Smooth muscle cell (in vitro differentiated cells): ENCODE measurements around the gene BLOC1S5. TPM values are rescaled to one million over a fixed set of nuclear protein-coding genes. Genes with fewer than 3 reads are reported as not detected.

Experiments used
- DNase-seq: peaks from one replicate; lab custom pipeline; 2025; ENCODE audit not compliant: unreplicated experiment; lab: John Stamatoyannopoulos, UW
- H2AFZ ChIP-seq: fragments of 200-600 bp; sonication (generic); 2 replicates; pipeline ENCODE4 v1.6.0; 2016; ENCODE audit warnings: antibody characterized with exemption, low read depth, mild to moderate bottlenecking
- H3F3A ChIP-seq: fragments of 200-600 bp; sonication (generic); 2 replicates; pipeline ENCODE4 v1.6.0; 2017; ENCODE audit warnings: antibody characterized with exemption, low read depth
- H3K27ac ChIP-seq: fragments of 200-600 bp; sonication (generic); 2 replicates; pipeline ENCODE4 v1.5.1; 2016; ENCODE audit warnings: low read depth, mild to moderate bottlenecking
- H3K27me3 ChIP-seq: fragments of 200-600 bp; sonication (generic); 2 replicates; pipeline ENCODE4 v1.6.1; 2016; ENCODE audit warnings: low read depth, mild to moderate bottlenecking
- H3K36me3 ChIP-seq: fragments of 200-600 bp; sonication (generic); 2 replicates; pipeline ENCODE4 v1.5.1; 2016; ENCODE audit warnings: low read depth
- H3K4me1 ChIP-seq: fragments of 200-600 bp; sonication (generic); 2 replicates; pipeline ENCODE4 v1.5.1; 2016; ENCODE audit warnings: low read depth
- H3K4me2 ChIP-seq: fragments of 200-600 bp; sonication (generic); 2 replicates; pipeline ENCODE4 v1.6.0; 2016; ENCODE audit warnings: mild to moderate bottlenecking
- H3K4me3 ChIP-seq: fragments of 200-600 bp; sonication (generic); 2 replicates; pipeline ENCODE4 v1.5.1; 2016; ENCODE audit warnings: mild to moderate bottlenecking
- H3K79me2 ChIP-seq: fragments of 200-600 bp; sonication (generic); 2 replicates; pipeline ENCODE4 v1.6.0; 2016; ENCODE audit warnings: low read depth, mild to moderate bottlenecking
- H3K9ac ChIP-seq: fragments of 200-600 bp; sonication (generic); 2 replicates; pipeline ENCODE4 v1.6.0; 2016; ENCODE audit warnings: low read depth
- H3K9me3 ChIP-seq: fragments of 200-600 bp; sonication (generic); replicated peaks from 2 replicates; pipeline ENCODE4 v1.5.1; 2016; ENCODE audit warnings: low read depth
- H4K20me1 ChIP-seq: fragments of 200-600 bp; sonication (generic); 2 replicates; pipeline ENCODE4 v1.6.0; 2016; ENCODE audit warnings: low read depth
- CTCF ChIP-seq: fragments of 200-600 bp; sonication (generic); IDR thresholded peaks from 2 replicates; pipeline ENCODE4 v1.5.1; 2017; ENCODE audit warnings: borderline replicate concordance, mild to moderate bottlenecking, antibody characterized with exemption; ENCODE audit not compliant: insufficient read depth, poor library complexity, severe bottlenecking
- WGBS: methylation state at CpG from one replicate; pipeline ENCODE4 v1.1.7; 2016; ENCODE audit warnings: low lambda C conversion rate; 5-methylcytosine and 5-hydroxymethylcytosine counted together
- polyA plus RNA-seq: library from polyadenylated mRNA; unstranded; fragments of >200 nt; fragmentation: Nextera tagmentation; extraction: Ambion mirVana; gene quantifications from 2 replicates; pipeline ENCODE4 v1.2.1, GENCODE V29; 2016
- total RNA-seq: library from RNA; depleted of rRNA; stranded (reverse); fragments of >200 nt; gene quantifications from 2 replicates; pipeline ENCODE4 v1.2.3, GENCODE V29; 2014

Gene BLOC1S5
- total and polyA plus RNA-seq, 2 experiments from 2014 or later = 10.7 to 13.7 TPM

GRCh38 chr6:8110117-8110721, 46.0 kb upstream of the BLOC1S5 start:
- Histone ChIP-seq H3K9ac (no peak overlapping the region), H3F3A (no peaks in the 10 kb centered on the region), H3K4me2 (no peak overlapping the region), H2AFZ (no peak overlapping the region), H3K79me2 (no peaks in the 10 kb centered on the region), H4K20me1 (no peaks in the 10 kb centered on the region), H3K4me1 (no peaks in the 10 kb centered on the region), H3K36me3 (no peaks in the 10 kb centered on the region), H3K9me3 (no peaks in the 10 kb centered on the region), H3K4me3 (no peak overlapping the region), H3K27me3 (no peaks in the 10 kb centered on the region), H3K27ac (no peak overlapping the region)
- 85% methylated on average over 4 of the region's 4 CpGs for whole genome bisulfite sequencing
- no peak for TF ChIP-seq CTCF
- DNase-seq = no peak

GRCh38 chr6:8108759-8109539, 44.8 kb upstream of the BLOC1S5 start:
- no peak overlapping the region for H3K4me3 ChIP-seq
- no peaks in the 10 kb centered on the region for H3K4me1 ChIP-seq
- H3F3A ChIP-seq = no peaks in the 10 kb centered on the region
- H3K27ac ChIP-seq = peak overlapping the region; percentile 55
- H3K79me2 ChIP-seq = no peaks in the 10 kb centered on the region
- H3K4me2 ChIP-seq = no peak overlapping the region
- H3K27me3 ChIP-seq = no peaks in the 10 kb centered on the region
- no peak for DNase-seq
- no peaks in the 10 kb centered on the region for H4K20me1 ChIP-seq
- H2AFZ ChIP-seq = no peak overlapping the region
- H3K9ac ChIP-seq = no peak overlapping the region
- WGBS = 82% methylated on average over 13 of the region's 13 CpGs
- H3K9me3 ChIP-seq = no peaks in the 10 kb centered on the region
- H3K36me3 ChIP-seq = no peaks in the 10 kb centered on the region
- TF ChIP-seq CTCF = no peak

- no peaks in the 10 kb centered on the region for H3K4me1 ChIP-seq
- H4K20me1 ChIP-seq = no peaks in the 10 kb centered on the region
- peak overlapping the region; percentile 55 for H3K27ac ChIP-seq
- no peak overlapping the region for H2AFZ ChIP-seq
- no peaks in the 10 kb centered on the region for H3K36me3 ChIP-seq
- H3K4me2 ChIP-seq = peak overlapping the region; percentile 31
- H3K9me3 ChIP-seq = no peaks in the 10 kb centered on the region
- H3K79me2 ChIP-seq = no peaks in the 10 kb centered on the region
- H3K9ac ChIP-seq = no peak overlapping the region
- H3F3A ChIP-seq = no peaks in the 10 kb centered on the region
- DNase-seq = no peak
- H3K4me3 ChIP-seq = no peak overlapping the region
- WGBS = 23% methylated on average over 4 of the region's 4 CpGs
- H3K27me3 ChIP-seq = no peaks in the 10 kb centered on the region
- TF ChIP-seq CTCF = no peak
These were observed 44.0 kb upstream of the BLOC1S5 start for GRCh38 chr6:8108031-8108660.
